Ramos (cell line): ENCODE measurements around the gene ENSA.
"Not testable (repeated sequence)": the region's sequence is repeated elsewhere in the genome, so short reads cannot be mapped to it uniquely, and the experiment has no call there.

Experiments used
- in situ Hi-C: fragments of 300-500 bp; cut with MboI; formaldehyde crosslinking; loops from one replicate; pipeline ENCODE4 v1.14.3; 2022; ENCODE audit warnings: low sequenced_read_pairs; ENCODE audit not compliant: unreplicated experiment

The ENSA gene

GRCh38 chr1:150622303-150622975 lies 7.0 kb downstream of the ENSA start:
- in situ Hi-C loops, result no loop called here

GRCh38 chr1:150621497-150622302 lies 7.7 kb downstream of the ENSA start:
- in situ Hi-C loops, result no loop called here

- in situ Hi-C loops, result no loop called here
Measured at GRCh38 chr1:150620919-150621318, 8.5 kb downstream of the ENSA start.

GRCh38 chr1:150619576-150620509 lies 9.6 kb downstream of the ENSA start:
- in situ Hi-C loops, result loop anchor here (5.0 kb wide), 1 partner anchor 58 kb away; no protein-coding TSS in a partner anchor

- in situ Hi-C loops, result loop anchor here (5.0 kb wide), 1 partner anchor 53 kb away; no protein-coding TSS in a partner anchor
Measured at GRCh38 chr1:150615346-150616201, 13.8 kb downstream of the ENSA start.

GRCh38 chr1:150613061-150613920 lies 16.1 kb downstream of the ENSA start:
- in situ Hi-C loops, result no loop called here

GRCh38 chr1:150612014-150612345 lies 17.4 kb downstream of the ENSA start:
- in situ Hi-C loops, result no loop called here

- in situ Hi-C loops, result no loop called here
Measured at GRCh38 chr1:150610576-150610975, 18.8 kb downstream of the ENSA start.

- in situ Hi-C loops, result no loop called here
Measured at GRCh38 chr1:150609732-150610131, 19.7 kb downstream of the ENSA start.

- in situ Hi-C loops, result no loop called here
Measured at GRCh38 chr1:150606463-150607142, 22.8 kb downstream of the ENSA start.

- in situ Hi-C loops, result not testable (repeated sequence)
Measured at GRCh38 chr1:150605451-150605731, 24.0 kb downstream of the ENSA start.

GRCh38 chr1:150604226-150604588 lies 25.2 kb downstream of the ENSA start:
- in situ Hi-C loops, result no loop called here

GRCh38 chr1:150603711-150604110 lies 25.7 kb downstream of the ENSA start:
- in situ Hi-C loops, result no loop called here

- in situ Hi-C loops, result not testable (repeated sequence)
Measured at GRCh38 chr1:150602372-150602771, 27.0 kb downstream of the ENSA start.

- in situ Hi-C loops, result no loop called here
Measured at GRCh38 chr1:150601540-150601939, 27.9 kb downstream of the ENSA start.

- in situ Hi-C loops, result not testable (repeated sequence)
Measured at GRCh38 chr1:150598346-150598745, 31.1 kb downstream of the ENSA start.

GRCh38 chr1:150596976-150597375 lies 32.4 kb downstream of the ENSA start:
- in situ Hi-C loops, result no loop called here

- in situ Hi-C loops, result no loop called here
Measured at GRCh38 chr1:150596095-150596892, 33.1 kb downstream of the ENSA start.
